Measurements from ENCODE around the gene MYDGF. TPM values are rescaled to one million over a fixed set of nuclear protein-coding genes. Genes with fewer than 3 reads are reported as not detected.
A peak's percentile ranks its signal among the peaks of the same experiment; 100 is the strongest.

The MYDGF gene
- total RNA-seq, 4 donors from 2014 or later, result 22.8 to 59.2 (median 42.8) TPM

DNA sequence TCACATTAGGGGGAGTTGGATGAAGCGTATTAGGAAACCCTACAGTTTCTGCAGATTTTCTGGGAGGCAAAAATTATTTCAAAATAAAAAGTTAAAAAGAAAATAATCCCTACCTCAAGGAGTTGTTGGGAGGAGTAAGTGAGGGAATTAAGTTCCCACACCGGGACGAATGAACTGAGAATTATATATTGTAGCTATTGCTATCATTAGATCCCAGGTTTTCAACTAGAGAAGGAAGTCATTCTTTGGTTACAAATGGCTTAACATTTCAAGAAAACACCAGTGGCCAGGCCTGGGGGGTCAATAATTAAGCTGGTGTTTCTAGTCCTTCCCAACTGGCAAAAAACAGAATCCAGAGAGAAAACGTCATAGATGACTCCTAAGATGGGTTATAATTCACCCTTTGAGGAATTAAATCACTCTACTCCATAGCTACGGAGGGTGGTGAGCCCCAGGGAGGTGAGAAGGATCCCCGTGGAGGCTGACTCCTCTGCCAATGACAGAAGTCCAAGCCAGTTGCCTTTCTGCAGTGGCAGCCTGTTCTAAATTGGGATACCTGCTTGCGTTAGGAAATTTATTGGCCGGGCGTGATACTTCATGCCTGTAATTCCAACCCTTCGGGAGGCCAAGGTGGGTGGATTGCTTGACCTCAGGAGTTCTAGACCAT lies 1.2 kb upstream of the MYDGF start:
- Histone ChIP-seq H3K27me3 (no peaks in the 10 kb centered on the region), H3K27ac (replicated peaks in 1 of 4) (peak overlapping the region; percentile 50 to 84 (median 78)), H3K4me1 (peaks cover 15 to 27% (median 26%) of the 10 kb centered on the region in 4 donors), H3K4me3 (no peak overlapping the region), H3K9me3 (no peaks in the 10 kb centered on the region), H3K36me3 (peaks cover 7 to 41% (median 37%) of the 10 kb centered on the region in 4 donors)
- no peak for TF ChIP-seq POLR2A (IDR thresholded peaks at IDR 0.05; ENCODE audit: low read depth)
- TF ChIP-seq POLR2AphosphoS5 (IDR thresholded peaks at IDR 0.05), result no peak
- TF ChIP-seq EP300 (IDR thresholded peaks at IDR 0.05), result no peak
- TF ChIP-seq, protein P1, sequence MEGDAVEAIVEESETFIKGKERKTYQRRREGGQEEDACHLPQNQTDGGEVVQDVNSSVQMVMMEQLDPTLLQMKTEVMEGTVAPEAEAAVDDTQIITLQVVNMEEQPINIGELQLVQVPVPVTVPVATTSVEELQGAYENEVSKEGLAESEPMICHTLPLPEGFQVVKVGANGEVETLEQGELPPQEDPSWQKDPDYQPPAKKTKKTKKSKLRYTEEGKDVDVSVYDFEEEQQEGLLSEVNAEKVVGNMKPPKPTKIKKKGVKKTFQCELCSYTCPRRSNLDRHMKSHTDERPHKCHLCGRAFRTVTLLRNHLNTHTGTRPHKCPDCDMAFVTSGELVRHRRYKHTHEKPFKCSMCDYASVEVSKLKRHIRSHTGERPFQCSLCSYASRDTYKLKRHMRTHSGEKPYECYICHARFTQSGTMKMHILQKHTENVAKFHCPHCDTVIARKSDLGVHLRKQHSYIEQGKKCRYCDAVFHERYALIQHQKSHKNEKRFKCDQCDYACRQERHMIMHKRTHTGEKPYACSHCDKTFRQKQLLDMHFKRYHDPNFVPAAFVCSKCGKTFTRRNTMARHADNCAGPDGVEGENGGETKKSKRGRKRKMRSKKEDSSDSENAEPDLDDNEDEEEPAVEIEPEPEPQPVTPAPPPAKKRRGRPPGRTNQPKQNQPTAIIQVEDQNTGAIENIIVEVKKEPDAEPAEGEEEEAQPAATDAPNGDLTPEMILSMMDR (IDR thresholded peaks at IDR 0.05), result no peak
- intact Hi-C loops (cut with DNase I), result no loop called here
- WGBS, result 68% methylated on average over 10 of the region's 10 CpGs
- DNase-seq (ENCODE audit: extremely low spot score), result no peak

DNA sequence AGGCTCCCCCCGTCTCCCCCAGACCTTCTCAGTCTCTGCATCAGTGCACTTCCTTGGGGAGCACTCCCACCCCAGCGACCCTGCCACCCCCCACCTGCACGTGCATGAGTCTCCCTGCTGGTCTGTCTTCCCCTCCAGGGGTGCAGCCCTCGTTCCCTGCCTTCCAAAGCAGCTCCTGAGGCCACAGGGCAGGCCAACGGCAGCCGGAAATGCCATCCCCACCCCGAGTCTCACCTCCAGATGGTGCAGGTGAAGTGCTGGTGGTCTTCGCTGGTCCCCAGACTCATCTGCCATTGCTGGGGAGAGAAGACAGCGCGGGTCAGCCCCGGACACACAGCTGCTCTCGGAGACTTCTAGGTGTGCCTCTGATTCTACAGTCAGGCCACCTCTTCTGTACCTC lies 5.5 kb downstream of the MYDGF start:
- peaks cover 15 to 23% (median 17%) of the 10 kb centered on the region in 4 donors for H3K4me1 ChIP-seq
- intact Hi-C loops (cut with DNase I), result no loop called here
- H3K4me3 ChIP-seq, result no peak overlapping the region
- TF ChIP-seq, protein P1 (IDR thresholded peaks at IDR 0.05), result no peak
- TF ChIP-seq EP300 (IDR thresholded peaks at IDR 0.05) (no peak), POLR2A (IDR thresholded peaks at IDR 0.05; ENCODE audit: low read depth) (no peak)
- no peak overlapping the region for H3K27ac ChIP-seq (replicated peaks in 1 of 4)
- no peaks in the 10 kb centered on the region for H3K27me3 ChIP-seq
- DNase-seq (ENCODE audit: extremely low spot score), result no peak
- peaks cover 31 to 84% (median 81%) of the 10 kb centered on the region in 4 donors for H3K36me3 ChIP-seq
- no peaks in the 10 kb centered on the region for H3K9me3 ChIP-seq
- 84% methylated on average over 10 of the region's 12 CpGs for WGBS

DNA sequence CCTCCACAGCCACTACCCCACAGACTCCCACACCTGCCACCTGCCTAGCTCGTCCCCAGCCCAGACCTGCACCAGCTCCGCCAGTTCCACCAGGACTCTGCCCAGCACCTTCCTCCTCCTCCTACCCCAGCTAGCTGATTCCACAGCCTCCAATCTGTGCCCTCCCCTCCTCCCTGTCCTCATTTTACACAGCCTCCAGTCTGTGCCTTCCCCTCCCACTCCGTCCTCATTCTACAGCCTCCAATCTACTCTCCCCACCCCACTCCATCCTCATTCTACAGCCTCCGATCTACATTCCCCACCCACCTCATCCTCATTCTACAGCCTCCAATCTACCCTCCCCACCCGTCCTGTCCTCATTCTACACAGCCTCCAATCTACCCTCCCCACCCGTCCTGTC lies 7.3 kb downstream of the MYDGF start:
- Histone ChIP-seq H3K4me3 (no peak overlapping the region), H3K27me3 (no peaks in the 10 kb centered on the region), H3K36me3 (peaks cover 42 to 92% (median 90%) of the 10 kb centered on the region in 4 donors), H3K27ac (replicated peaks in 1 of 4) (no peak overlapping the region), H3K9me3 (peaks cover 0 to 12% (median 10%) of the 10 kb centered on the region in 4 donors), H3K4me1 (peaks cover 0 to 5% (median 0%) of the 10 kb centered on the region in 4 donors)
- WGBS, result 86% methylated on average over 6 of the region's 6 CpGs
- TF ChIP-seq POLR2A (IDR thresholded peaks at IDR 0.05; ENCODE audit: low read depth) (no peak), POLR2AphosphoS5 (IDR thresholded peaks at IDR 0.05) (no peak), EP300 (IDR thresholded peaks at IDR 0.05) (no peak)
- TF ChIP-seq, protein P1 (IDR thresholded peaks at IDR 0.05), result no peak
- intact Hi-C loops (cut with DNase I), result no loop called here
- no peak for DNase-seq (ENCODE audit: extremely low spot score)

DNA sequence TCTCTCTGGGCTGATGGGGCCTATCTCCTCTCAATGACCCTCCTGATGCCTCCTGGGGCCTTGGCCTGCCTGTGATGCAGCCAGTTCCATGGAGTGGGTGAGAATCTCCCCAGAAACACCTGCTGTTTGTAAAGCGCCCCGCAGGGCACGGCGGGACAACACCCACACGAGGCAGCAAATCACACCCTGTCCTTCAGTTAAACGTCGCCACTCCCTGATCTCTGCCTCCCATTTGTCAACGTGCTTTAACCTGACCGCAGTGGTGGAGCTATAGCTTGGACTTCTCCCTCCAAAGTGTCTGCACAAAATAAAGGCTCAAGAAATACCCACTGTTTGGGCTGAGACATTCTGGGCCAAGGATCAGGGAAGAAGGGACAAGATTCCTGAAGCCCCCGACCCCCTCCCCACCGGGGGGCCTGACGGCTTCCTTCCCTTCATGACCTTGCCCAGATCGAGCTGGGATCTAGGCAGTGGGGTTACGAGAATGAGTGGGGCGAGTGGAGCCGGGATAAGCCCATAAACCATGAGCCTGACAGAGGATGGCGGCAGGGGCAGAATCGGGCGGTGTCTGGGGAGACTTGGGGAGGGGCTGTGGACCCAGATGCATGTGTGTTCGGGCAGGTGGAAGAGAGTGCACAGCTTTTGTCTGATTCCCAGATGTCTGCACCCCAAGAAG lies 8.0 kb downstream of the MYDGF start:
- DNase-seq (ENCODE audit: extremely low spot score), result no peak
- TF ChIP-seq EP300 (IDR thresholded peaks at IDR 0.05) (no peak), POLR2AphosphoS5 (IDR thresholded peaks at IDR 0.05) (no peak), POLR2A (IDR thresholded peaks at IDR 0.05; ENCODE audit: low read depth) (no peak)
- TF ChIP-seq, protein P1 (IDR thresholded peaks at IDR 0.05), result no peak
- Histone ChIP-seq H3K4me3 (no peak overlapping the region), H3K9me3 (peaks cover 0 to 13% (median 10%) of the 10 kb centered on the region in 4 donors), H3K4me1 (peaks cover 0 to 5% (median 0%) of the 10 kb centered on the region in 4 donors), H3K27ac (replicated peaks in 1 of 4) (no peak overlapping the region), H3K36me3 (peaks cover 47 to 92% (median 90%) of the 10 kb centered on the region in 4 donors), H3K27me3 (no peaks in the 10 kb centered on the region)
- 89% methylated on average over 16 of the region's 20 CpGs for WGBS
- intact Hi-C loops (cut with DNase I), result no loop called here

All from esophagus muscularis mucosa (tissue), 4 donors.